DOHH2 (cell line): ENCODE measurements around the gene TMC7.

ENCODE experiments used
- H3F3A ChIP-seq: fragments of 200-600 bp; sonication (generic), shearing (Covaris generic); 2 replicates; pipeline ENCODE4 v1.6.0; 2016; ENCODE audit warnings: antibody characterized with exemption, mild to moderate bottlenecking; ENCODE audit not compliant: control insufficient read depth, insufficient read depth
- H3K27ac ChIP-seq: fragments of 200-600 bp; sonication (generic); 2 replicates; pipeline ENCODE4 v1.5.1; 2014; ENCODE audit warnings: low read depth, mild to moderate bottlenecking, low read length, moderate library complexity
- H3K27me3 ChIP-seq: fragments of 200-600 bp; sonication (generic); 2 replicates; pipeline ENCODE4 v1.6.1; 2014; ENCODE audit warnings: mild to moderate bottlenecking, low read length, mixed read lengths; ENCODE audit not compliant: control insufficient read depth
- H3K36me3 ChIP-seq: fragments of 200-600 bp; sonication (generic); 2 replicates; pipeline ENCODE4 v1.6.1; 2014; ENCODE audit warnings: mild to moderate bottlenecking, low read length, moderate library complexity, mixed read lengths; ENCODE audit not compliant: control insufficient read depth
- H3K4me1 ChIP-seq: fragments of 200-600 bp; sonication (generic); 2 replicates; pipeline ENCODE4 v1.6.1; 2014; ENCODE audit warnings: mild to moderate bottlenecking, low read length, mixed read lengths; ENCODE audit not compliant: control insufficient read depth
- H3K4me2 ChIP-seq: fragments of 200-600 bp; sonication (generic); 2 replicates; pipeline ENCODE4 v1.6.0; 2014; ENCODE audit warnings: mild to moderate bottlenecking, low read length, moderate library complexity
- H3K4me3 ChIP-seq: fragments of 200-600 bp; sonication (generic); 2 replicates; pipeline ENCODE4 v1.5.1; 2014; ENCODE audit warnings: mild to moderate bottlenecking, low read length, mixed read lengths
- H3K79me2 ChIP-seq: fragments of 200-600 bp; sonication (generic); 2 replicates; pipeline ENCODE4 v1.6.1; 2014; ENCODE audit warnings: mild to moderate bottlenecking, low read length, mixed read lengths; ENCODE audit not compliant: control insufficient read depth
- H3K9me2 ChIP-seq: fragments of 200-600 bp; sonication (generic); replicated peaks from 2 replicates; pipeline ENCODE4 v1.6.1; 2014; ENCODE audit warnings: mild to moderate bottlenecking, low read length, mixed read lengths; ENCODE audit not compliant: control insufficient read depth
- H3K9me3 ChIP-seq: fragments of 200-600 bp; sonication (generic); 2 replicates; pipeline ENCODE4 v1.6.1; 2014; ENCODE audit warnings: antibody characterized with exemption, low read length, mixed read lengths; ENCODE audit not compliant: control insufficient read depth, insufficient read depth
- H4K20me1 ChIP-seq: fragments of 200-600 bp; sonication (generic); 2 replicates; pipeline ENCODE4 v1.6.0; 2014; ENCODE audit warnings: low read depth, mild to moderate bottlenecking, antibody characterized with exemption, low read length, moderate library complexity; ENCODE audit not compliant: control insufficient read depth, insufficient read depth
- EZH2phosphoT487 ChIP-seq: fragments of 200-600 bp; sonication (generic); IDR thresholded peaks from 2 replicates; pipeline ENCODE4 v1.6.1; 2017; ENCODE audit warnings: borderline replicate concordance, mild to moderate bottlenecking, antibody characterized with exemption, low read length, moderate library complexity, mixed read lengths
- TF ChIP-seq, protein P1 (sequence below): fragments of 200-600 bp; sonication (generic); IDR thresholded peaks from one replicate; pipeline ENCODE4 v1.5.1; 2014; ENCODE audit warnings: antibody characterized with exemption, mild to moderate bottlenecking, low read depth, low read length; ENCODE audit not compliant: poor library complexity, severe bottlenecking

TMC7 gene

DNA sequence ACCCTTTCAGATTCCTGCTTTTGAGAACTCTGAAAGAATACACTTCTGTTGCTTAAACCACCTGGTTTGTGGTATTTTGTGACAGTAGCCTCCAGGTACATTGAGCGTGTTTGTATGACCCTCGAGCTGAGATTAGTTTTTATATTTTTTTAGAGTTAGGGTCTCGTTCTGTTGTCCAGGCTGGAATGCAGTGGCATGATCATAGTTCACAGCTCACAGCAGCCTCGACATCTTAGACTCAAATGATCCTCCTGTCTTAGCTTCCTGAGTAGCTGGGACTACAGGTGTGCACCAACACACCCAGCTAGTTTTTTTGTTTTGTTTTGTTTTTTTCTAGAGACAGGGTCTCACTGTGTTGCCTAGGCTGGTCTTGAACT is 125.5 kb downstream of the TMC7 start:
- Histone ChIP-seq H3K4me2 (no peak overlapping the region), H3K9me2 (no peaks in the 10 kb centered on the region), H3K27me3 (peaks cover 7% of the 10 kb centered on the region; the same call in 1 of the 2 replicates), H3K9me3 (no peaks in the 10 kb centered on the region), H3F3A (no peaks in the 10 kb centered on the region), H3K79me2 (no peaks in the 10 kb centered on the region), H3K4me3 (no peak overlapping the region), H4K20me1 (no peaks in the 10 kb centered on the region), H3K27ac (no peak overlapping the region), H3K36me3 (no peaks in the 10 kb centered on the region), H3K4me1 (no peaks in the 10 kb centered on the region; the same call in 1 of the 2 replicates)
- TF ChIP-seq, protein P1, sequence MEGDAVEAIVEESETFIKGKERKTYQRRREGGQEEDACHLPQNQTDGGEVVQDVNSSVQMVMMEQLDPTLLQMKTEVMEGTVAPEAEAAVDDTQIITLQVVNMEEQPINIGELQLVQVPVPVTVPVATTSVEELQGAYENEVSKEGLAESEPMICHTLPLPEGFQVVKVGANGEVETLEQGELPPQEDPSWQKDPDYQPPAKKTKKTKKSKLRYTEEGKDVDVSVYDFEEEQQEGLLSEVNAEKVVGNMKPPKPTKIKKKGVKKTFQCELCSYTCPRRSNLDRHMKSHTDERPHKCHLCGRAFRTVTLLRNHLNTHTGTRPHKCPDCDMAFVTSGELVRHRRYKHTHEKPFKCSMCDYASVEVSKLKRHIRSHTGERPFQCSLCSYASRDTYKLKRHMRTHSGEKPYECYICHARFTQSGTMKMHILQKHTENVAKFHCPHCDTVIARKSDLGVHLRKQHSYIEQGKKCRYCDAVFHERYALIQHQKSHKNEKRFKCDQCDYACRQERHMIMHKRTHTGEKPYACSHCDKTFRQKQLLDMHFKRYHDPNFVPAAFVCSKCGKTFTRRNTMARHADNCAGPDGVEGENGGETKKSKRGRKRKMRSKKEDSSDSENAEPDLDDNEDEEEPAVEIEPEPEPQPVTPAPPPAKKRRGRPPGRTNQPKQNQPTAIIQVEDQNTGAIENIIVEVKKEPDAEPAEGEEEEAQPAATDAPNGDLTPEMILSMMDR, result no peak
- TF ChIP-seq EZH2phosphoT487, result no peak

DNA sequence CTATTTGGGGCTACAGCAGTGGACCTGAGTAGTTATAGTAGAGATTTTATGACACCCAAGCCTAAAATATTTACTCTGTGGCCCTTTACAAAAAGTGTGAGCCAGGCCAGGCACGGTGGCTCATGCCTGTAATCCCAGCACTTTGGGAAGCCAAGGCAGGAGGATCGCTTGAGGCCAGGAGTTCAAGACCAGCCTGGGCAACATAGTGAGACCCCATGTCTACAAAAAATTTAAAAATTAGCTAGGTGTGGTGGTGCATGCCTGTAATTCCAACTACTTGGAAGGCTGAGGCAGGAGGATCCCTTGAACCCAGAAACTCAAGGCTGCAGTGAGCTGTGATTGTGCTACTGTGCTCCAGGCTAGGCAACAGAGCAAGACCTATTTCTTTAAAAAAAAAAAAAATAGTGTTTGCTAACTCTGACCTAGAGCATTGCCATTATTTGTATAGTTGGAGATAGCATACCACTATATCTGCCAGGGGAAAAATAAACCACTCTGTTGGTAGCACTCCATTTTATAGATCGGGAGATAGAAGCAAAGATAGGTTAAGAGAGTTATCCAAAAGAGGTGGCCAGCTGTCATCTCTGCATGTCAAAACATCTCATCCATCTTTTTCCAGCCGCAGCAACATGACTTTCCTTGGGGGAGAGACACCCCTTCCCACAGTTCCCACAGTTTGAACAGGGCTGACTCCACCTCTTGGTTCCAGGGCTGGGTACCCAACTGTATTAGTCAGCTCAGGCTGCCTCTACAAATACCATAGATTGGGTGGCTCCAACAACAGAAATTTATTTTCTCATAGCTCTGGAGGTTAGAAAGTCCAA is 127.0 kb downstream of the TMC7 start:
- H3K4me3 ChIP-seq, result no peak overlapping the region
- H3K27ac ChIP-seq, result no peak overlapping the region
- H3K9me2 ChIP-seq, result no peaks in the 10 kb centered on the region
- peaks cover 5% of the 10 kb centered on the region for H3K4me1 ChIP-seq
- H3K27me3 ChIP-seq, result peaks cover 11% of the 10 kb centered on the region; the same call in 1 of the 2 replicates
- H3K9me3 ChIP-seq, result no peaks in the 10 kb centered on the region
- H4K20me1 ChIP-seq, result no peaks in the 10 kb centered on the region
- no peak for TF ChIP-seq EZH2phosphoT487
- TF ChIP-seq, protein P1, result no peak
- no peaks in the 10 kb centered on the region for H3K36me3 ChIP-seq
- H3F3A ChIP-seq, result no peaks in the 10 kb centered on the region
- no peaks in the 10 kb centered on the region for H3K79me2 ChIP-seq
- H3K4me2 ChIP-seq, result no peak overlapping the region

DNA sequence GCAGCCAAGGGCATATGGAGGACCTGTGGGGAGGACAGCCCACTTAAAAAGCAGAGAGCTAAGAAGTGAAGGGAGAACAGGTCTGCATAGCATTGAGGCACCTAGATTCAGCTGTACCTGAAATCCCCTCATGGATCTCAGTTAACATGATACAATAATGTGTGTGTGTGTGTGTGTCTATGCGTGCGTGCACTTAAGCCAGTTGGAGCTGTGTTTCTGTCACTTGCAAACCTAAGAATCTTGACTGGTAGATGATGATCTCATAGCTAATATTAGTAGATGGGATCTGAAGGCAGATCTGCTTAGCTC is 128.3 kb downstream of the TMC7 start:
- H4K20me1 ChIP-seq, result no peaks in the 10 kb centered on the region
- no peaks in the 10 kb centered on the region for H3K9me3 ChIP-seq
- H3K4me2 ChIP-seq, result no peak overlapping the region
- no peak for TF ChIP-seq EZH2phosphoT487
- TF ChIP-seq, protein P1, result no peak
- H3K79me2 ChIP-seq, result no peaks in the 10 kb centered on the region
- H3K4me1 ChIP-seq, result peaks cover 18% of the 10 kb centered on the region
- no peak overlapping the region for H3K4me3 ChIP-seq
- H3K9me2 ChIP-seq, result no peaks in the 10 kb centered on the region
- no peaks in the 10 kb centered on the region for H3K36me3 ChIP-seq
- peaks cover 15% of the 10 kb centered on the region for H3K27me3 ChIP-seq
- peaks cover 9% of the 10 kb centered on the region for H3F3A ChIP-seq
- no peak overlapping the region for H3K27ac ChIP-seq
